ENCODE data around the gene HMCN2. TPM values are rescaled to one million over a fixed set of nuclear protein-coding genes. Genes with fewer than 3 reads are reported as not detected.
A peak's percentile ranks its signal among the peaks of the same experiment; 100 is the strongest.

HMCN2 gene
- total RNA-seq, 8 experiments from 2014 or later: 0.54 to 2.1 (median 0.79) TPM

- ATAC-seq (replicated peaks in 6 of 8): peak; percentile 1 to 53 (median 23)
- in situ Hi-C loops (cut with MboI; ENCODE audit: low pct_unique_long_range_greater_than_20kb in 2 of 9, low sequenced_read_pairs in 9 of 9, unreplicated experiment in 9 of 9): no loop called here
- Histone ChIP-seq H3K4me1 (replicated peaks in 1 of 2) (peaks cover 49% of the 10 kb centered on the region in 2 donors), H3K27ac (peak overlapping the region in 1 of 2 donors; percentile 57), H3K4me3 (peak overlapping the region; percentile 25 to 49 (median 38))
- 0 to 20% (median 18%) methylated on average over 1 to 9 of the region's 30 CpGs; no CpG with 5 or more reads in 3 of the 10 experiments for WGBS, 10 experiments
Observed at GRCh38 chr9:130445268-130445983, 179.9 kb downstream of the HMCN2 start.

GRCh38 chr9:130446101-130446861 is 180.7 kb downstream of the HMCN2 start:
- peak; percentile 14 to 48 (median 25) for ATAC-seq (replicated peaks in 6 of 8)
- peak overlapping the region in 2 of 5 donors; percentile 43 to 49 for H3K4me3 ChIP-seq
- H3K27ac ChIP-seq: peak overlapping the region; percentile 22 to 34
- 0 to 40% (median 9%) methylated on average over 1 to 5 of the region's 16 CpGs; no CpG with 5 or more reads in 4 of the 10 experiments for WGBS, 10 experiments
- H3K4me1 ChIP-seq (replicated peaks in 1 of 2): peaks cover 58% of the 10 kb centered on the region in 2 donors
- in situ Hi-C loops (cut with MboI; ENCODE audit: low pct_unique_long_range_greater_than_20kb in 2 of 9, low sequenced_read_pairs in 9 of 9, unreplicated experiment in 9 of 9): no loop called here

GRCh38 chr9:130447193-130447816 is 181.7 kb downstream of the HMCN2 start:
- in situ Hi-C loops (cut with MboI; ENCODE audit: low pct_unique_long_range_greater_than_20kb in 2 of 9, low sequenced_read_pairs in 9 of 9, unreplicated experiment in 9 of 9): no loop called here
- Histone ChIP-seq H3K4me1 (replicated peaks in 1 of 2) (peaks cover 68% of the 10 kb centered on the region in 2 donors), H3K27ac (peak overlapping the region; percentile 77 to 80), H3K4me3 (no peak overlapping the region)
- WGBS, 10 experiments: 60 to 100% (median 88%) methylated on average over 1 to 8 of the region's 12 CpGs; no CpG with 5 or more reads in 3 of the 10 experiments
- ATAC-seq (replicated peaks in 6 of 8): no peak

GRCh38 chr9:130448035-130448624 is 182.6 kb downstream of the HMCN2 start:
- 0 to 80% (median 34%) methylated on average over 1 to 5 of the region's 12 CpGs; no CpG with 5 or more reads in 1 of the 10 experiments for WGBS, 10 experiments
- peak; percentile 2 to 41 (median 6) for ATAC-seq (replicated peaks in 6 of 8)
- H3K27ac ChIP-seq: peak overlapping the region; percentile 77 to 80
- in situ Hi-C loops (cut with MboI; ENCODE audit: low pct_unique_long_range_greater_than_20kb in 2 of 9, low sequenced_read_pairs in 9 of 9, unreplicated experiment in 9 of 9): no loop called here
- peaks cover 68 to 69% of the 10 kb centered on the region in 2 donors for H3K4me1 ChIP-seq (replicated peaks in 1 of 2)
- no peak overlapping the region for H3K4me3 ChIP-seq

- in situ Hi-C loops (cut with MboI; ENCODE audit: low pct_unique_long_range_greater_than_20kb in 2 of 9, low sequenced_read_pairs in 9 of 9, unreplicated experiment in 9 of 9): no loop called here
- Histone ChIP-seq H3K4me3 (no peak overlapping the region), H3K27ac (peak overlapping the region; percentile 77 to 80), H3K4me1 (replicated peaks in 1 of 2) (peaks cover 68 to 69% of the 10 kb centered on the region in 2 donors)
- ATAC-seq (replicated peaks in 6 of 8): no peak
- WGBS, 10 experiments: 83 to 100% (median 94%) methylated on average over 1 to 6 of the region's 10 CpGs; no CpG with 5 or more reads in 5 of the 10 experiments
Observed at GRCh38 chr9:130448771-130449603, 183.4 kb downstream of the HMCN2 start.

- in situ Hi-C loops (cut with MboI; ENCODE audit: low pct_unique_long_range_greater_than_20kb in 2 of 9, low sequenced_read_pairs in 9 of 9, unreplicated experiment in 9 of 9): loop anchor here in 5 of 9 experiments (10.0 to 25.0 kb wide), 2 partner anchors 234 to 237 kb away; partner anchors contain the start of gene EXOSC2 (in 4 of the 5)
Observed at GRCh38 chr9:130450344-130451003, 184.9 kb downstream of the HMCN2 start.

GRCh38 chr9:130451004-130451390 is 185.4 kb downstream of the HMCN2 start:
- in situ Hi-C loops (cut with MboI; ENCODE audit: low pct_unique_long_range_greater_than_20kb in 2 of 9, low sequenced_read_pairs in 9 of 9, unreplicated experiment in 9 of 9): loop anchor here in 5 of 9 experiments (10.0 to 25.0 kb wide), 2 partner anchors 234 to 236 kb away; partner anchors contain the start of gene EXOSC2 (in 4 of the 5)
- peak in 1 of 8 experiments; percentile 1 for ATAC-seq (replicated peaks in 6 of 8)

More at GRCh38 chr9:130450344-130451003, 184.9 kb downstream of the HMCN2 start:
- 60 to 100% (median 80%) methylated on average over 1 of the region's 15 CpGs; no CpG with 5 or more reads in 5 of the 10 experiments for WGBS, 10 experiments
- no peak overlapping the region for H3K4me3 ChIP-seq
- peaks cover 65 to 69% of the 10 kb centered on the region in 2 donors for H3K4me1 ChIP-seq (replicated peaks in 1 of 2)
- peak in 2 of 8 experiments; percentile 4 to 10 for ATAC-seq (replicated peaks in 6 of 8)
- H3K27ac ChIP-seq: no peak overlapping the region

GRCh38 chr9:130451509-130452388 is 186.2 kb downstream of the HMCN2 start:
- in situ Hi-C loops (cut with MboI; ENCODE audit: low pct_unique_long_range_greater_than_20kb in 2 of 9, low sequenced_read_pairs in 9 of 9, unreplicated experiment in 9 of 9): loop anchor here in 5 of 9 experiments (10.0 to 25.0 kb wide), 2 partner anchors 233 to 236 kb away; partner anchors contain the start of gene EXOSC2 (in 4 of the 5)
- peak overlapping the region; percentile 16 to 81 for H3K27ac ChIP-seq
- 31 to 69% (median 48%) methylated on average over 3 to 7 of the region's 23 CpGs; no CpG with 5 or more reads in 6 of the 10 experiments for WGBS, 10 experiments
- ATAC-seq (replicated peaks in 6 of 8): peak; percentile 58 to 84 (median 81)
- H3K4me1 ChIP-seq (replicated peaks in 1 of 2): peaks cover 53 to 57% of the 10 kb centered on the region in 2 donors
- H3K4me3 ChIP-seq: no peak overlapping the region

More at GRCh38 chr9:130451004-130451390, 185.4 kb downstream of the HMCN2 start:
- H3K4me3 ChIP-seq: no peak overlapping the region
- 39 to 100% (median 61%) methylated on average over 1 to 8 of the region's 14 CpGs; no CpG with 5 or more reads in 7 of the 10 experiments for WGBS, 10 experiments
- H3K4me1 ChIP-seq (replicated peaks in 1 of 2): peaks cover 60 to 64% of the 10 kb centered on the region in 2 donors
- H3K27ac ChIP-seq: no peak overlapping the region

- WGBS, 10 experiments: 90 to 100% (median 100%) methylated on average over 1 to 3 of the region's 4 CpGs; no CpG with 5 or more reads in 4 of the 10 experiments
- Histone ChIP-seq H3K4me1 (replicated peaks in 1 of 2) (peaks cover 42 to 46% of the 10 kb centered on the region in 2 donors), H3K27ac (no peak overlapping the region), H3K4me3 (no peak overlapping the region)
- in situ Hi-C loops (cut with MboI; ENCODE audit: low pct_unique_long_range_greater_than_20kb in 2 of 9, low sequenced_read_pairs in 9 of 9, unreplicated experiment in 9 of 9): loop anchor here in 5 of 9 experiments (10.0 to 25.0 kb wide), 2 partner anchors 232 to 234 kb away; partner anchors contain the start of gene EXOSC2 (in 4 of the 5)
- no peak for ATAC-seq (replicated peaks in 6 of 8)
Observed at GRCh38 chr9:130452835-130453234, 187.3 kb downstream of the HMCN2 start.

- Histone ChIP-seq H3K4me3 (no peak overlapping the region), H3K27ac (no peak overlapping the region), H3K4me1 (replicated peaks in 1 of 2) (peaks cover 35 to 39% of the 10 kb centered on the region in 2 donors)
- 0 to 100% (median 75%) methylated on average over 1 to 5 of the region's 7 CpGs; no CpG with 5 or more reads in 4 of the 10 experiments for WGBS, 10 experiments
- ATAC-seq (replicated peaks in 6 of 8): peak in 1 of 8 experiments; percentile 7
- in situ Hi-C loops (cut with MboI; ENCODE audit: low pct_unique_long_range_greater_than_20kb in 2 of 9, low sequenced_read_pairs in 9 of 9, unreplicated experiment in 9 of 9): loop anchor here in 5 of 9 experiments (10.0 to 25.0 kb wide), 2 partner anchors 231 to 234 kb away; partner anchors contain the start of gene EXOSC2 (in 4 of the 5)
Observed at GRCh38 chr9:130453487-130453886, 187.9 kb downstream of the HMCN2 start.
